Ascending aorta (tissue), 2 donors: Measurements from ENCODE around the gene PABPN1. TPM values are rescaled to one million over a fixed set of nuclear protein-coding genes. Genes with fewer than 3 reads are reported as not detected.

Source experiments
- DNase-seq, 2 donors: peaks; one replicate each; pipeline ENCODE4 v3.0.0-alpha.2; 2019; ENCODE audit warnings: low spot score in 2 of 2
- H3K27ac ChIP-seq, 2 donors: fragments of 200-600 bp; sonication (generic); one replicate each; pipeline ENCODE4 v1.5.1; 2016 to 2017; ENCODE audit warnings: mild to moderate bottlenecking in 1 of 2
- H3K27me3 ChIP-seq: fragments of 200-600 bp; sonication (generic); one replicate; pipeline ENCODE4 v1.5.1; 2017
- H3K36me3 ChIP-seq, 2 donors: fragments of 200-600 bp; sonication (generic); one replicate each; pipeline ENCODE4 v1.5.1; 2016
- H3K4me1 ChIP-seq, 2 donors: fragments of 200-600 bp; sonication (generic); one replicate each; pipeline ENCODE4 v1.5.1; 2016 to 2017; ENCODE audit warnings: mild to moderate bottlenecking in 1 of 2
- H3K4me3 ChIP-seq, 2 donors: fragments of 200-600 bp; sonication (generic); one replicate each; pipeline ENCODE4 v1.5.1; 2016 to 2017; ENCODE audit warnings: mild to moderate bottlenecking in 1 of 2
- H3K9me3 ChIP-seq, 2 donors: fragments of 200-600 bp; sonication (generic); one replicate each; pipeline ENCODE4 v1.5.1; 2016
- CTCF ChIP-seq, 3 experiments: fragments of 200-600 bp in 2 of 3; fragments of 450-650 bp in 1 of 3; sonication (generic) in 2 of 3; IDR thresholded peaks; one replicate each; pipeline ENCODE4 v1.5.1; 2016 to 2019; ENCODE audit warnings: antibody characterized with exemption in 3 of 3, mild to moderate bottlenecking in 1 of 3, moderate library complexity in 1 of 3
- intact Hi-C: fragments of 100-400 bp; cut with DNase I; formaldehyde crosslinking; loops from one replicate; pipeline ENCODE4 v1.15.1; 2023
- total RNA-seq: library from RNA; depleted of rRNA; stranded (reverse); fragments of >200 nt; gene quantifications from one replicate; pipeline ENCODE4 v1.1.0, GENCODE V29; 2016

Gene PABPN1
- total RNA-seq, 1 donor from 2014 or later, result 90.6 TPM

GRCh38 chr14:23308721-23309445 is 12.4 kb upstream of the PABPN1 start:
- DNase-seq, result peak in 1 of 2 donors; percentile 47
- intact Hi-C loops, result loop anchor here (10.0 kb wide), 3 partner anchors 384 to 836 kb away; partner anchors contain the start of genes EMC9, MMP14, PRMT5 and PSME2

GRCh38 chr14:23310546-23310945 is 10.7 kb upstream of the PABPN1 start:
- H3K36me3 ChIP-seq, result peaks cover 13 to 32% of the 10 kb centered on the region in 2 donors
- no peak overlapping the region for H3K27ac ChIP-seq
- no peaks in the 10 kb centered on the region for H3K9me3 ChIP-seq
- no peaks in the 10 kb centered on the region for H3K27me3 ChIP-seq
- DNase-seq, result no peak
- H3K4me3 ChIP-seq, result no peak overlapping the region
- no peak for TF ChIP-seq CTCF (IDR thresholded peaks at IDR 0.05)
- peaks cover 19 to 20% of the 10 kb centered on the region in 2 donors for H3K4me1 ChIP-seq
- intact Hi-C loops, result no loop called here

More at GRCh38 chr14:23308721-23309445, 12.4 kb upstream of the PABPN1 start:
- Histone ChIP-seq H3K4me3 (no peak overlapping the region), H3K9me3 (no peaks in the 10 kb centered on the region), H3K27ac (peak overlapping the region in 1 of 2 donors; percentile 17), H3K27me3 (no peaks in the 10 kb centered on the region), H3K36me3 (peaks cover 10 to 32% of the 10 kb centered on the region in 2 donors), H3K4me1 (peaks cover 19 to 20% of the 10 kb centered on the region in 2 donors)
- no peak for TF ChIP-seq CTCF (IDR thresholded peaks at IDR 0.05)

- no peak for DNase-seq
- no peaks in the 10 kb centered on the region for H3K9me3 ChIP-seq
- no peak overlapping the region for H3K4me3 ChIP-seq
- H3K4me1 ChIP-seq, result peaks cover 0 to 5% of the 10 kb centered on the region in 2 donors
- intact Hi-C loops, result no loop called here
- TF ChIP-seq CTCF (IDR thresholded peaks at IDR 0.05), result no peak
- H3K27me3 ChIP-seq, result no peaks in the 10 kb centered on the region
- H3K27ac ChIP-seq, result no peak overlapping the region
- peaks cover 2 to 6% of the 10 kb centered on the region in 2 donors for H3K36me3 ChIP-seq
These were observed 5.0 kb upstream of the PABPN1 start for GRCh38 chr14:23316300-23316699.

GRCh38 chr14:23319746-23320583 is 1.3 kb upstream of the PABPN1 start:
- Histone ChIP-seq H3K27ac (peak overlapping the region; percentile 92 to 94), H3K4me1 (peaks cover 5 to 16% of the 10 kb centered on the region in 2 donors), H3K27me3 (no peaks in the 10 kb centered on the region), H3K36me3 (peaks cover 21 to 24% of the 10 kb centered on the region in 2 donors), H3K4me3 (peak overlapping the region; percentile 44 to 56), H3K9me3 (no peaks in the 10 kb centered on the region)
- no peak for DNase-seq
- TF ChIP-seq CTCF (IDR thresholded peaks at IDR 0.05), result no peak
- intact Hi-C loops, result loop anchor here (1.0 to 10.0 kb wide), 4 partner anchors 14 to 1045 kb away; partner anchors contain the start of genes BCL2L2, NFATC4, SLC22A17 and THTPA
